Testis (tissue), 2 donors: ENCODE data around the gene MRPL28.

Experiments
- POLR2A ChIP-seq: fragments of 450-650 bp; IDR thresholded peaks from one replicate; pipeline ENCODE4 v1.6.1; 2017; ENCODE audit warnings: antibody characterized with exemption, mild to moderate bottlenecking, moderate library complexity
- TF ChIP-seq, protein P1 (sequence below), 3 experiments: fragments of 450-650 bp in 2 of 3; fragments of 200-600 bp in 1 of 3; sonication (generic) in 1 of 3; IDR thresholded peaks; one replicate each; pipeline ENCODE4 v1.5.1; 2016 to 2019; ENCODE audit warnings: antibody characterized with exemption in 3 of 3, mild to moderate bottlenecking in 2 of 3, moderate library complexity in 1 of 3

DNA sequence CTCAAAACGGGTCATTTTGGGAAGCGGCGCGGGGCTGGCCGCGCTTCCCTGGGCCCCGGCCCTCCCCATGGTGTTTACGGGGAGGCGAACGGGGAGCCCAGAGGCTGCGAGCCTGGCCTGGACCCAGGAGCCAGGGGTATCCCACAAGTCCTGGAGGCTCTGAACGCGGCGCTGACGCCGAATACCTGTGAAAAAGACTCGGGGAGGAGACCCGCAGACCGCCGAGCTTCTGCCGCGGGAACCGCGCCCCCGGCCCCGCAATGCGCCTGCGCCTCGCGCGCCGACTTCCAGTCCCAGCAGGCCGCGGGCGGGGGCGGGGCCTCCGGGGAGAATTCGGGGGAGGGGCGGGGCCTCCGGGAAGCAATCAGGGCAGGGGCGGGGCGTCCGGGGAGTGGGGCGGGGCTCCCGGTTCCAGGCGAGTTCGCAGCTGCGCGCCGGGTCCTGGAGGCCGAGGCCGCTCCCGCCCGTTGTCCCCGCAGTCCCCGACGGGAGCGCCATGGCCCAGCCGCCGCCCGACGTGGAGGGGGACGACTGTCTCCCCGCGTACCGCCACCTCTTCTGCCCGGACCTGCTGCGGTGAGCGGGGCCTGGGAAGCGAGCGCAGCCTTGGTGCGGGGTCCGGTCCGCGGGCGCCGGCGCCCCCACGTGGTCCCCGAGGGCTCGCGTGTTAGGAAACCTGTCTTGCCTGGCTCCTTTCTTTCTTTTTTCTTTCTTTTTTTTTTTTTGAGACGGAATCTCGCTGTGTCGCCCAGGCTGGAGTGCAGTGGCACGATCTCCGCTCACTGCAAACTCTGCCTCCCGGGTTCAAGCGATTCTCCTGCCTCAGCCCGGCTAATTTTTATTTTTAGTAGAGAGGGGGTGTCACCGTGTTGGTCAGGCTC is 31.4 kb upstream of the MRPL28 start, which contains the start of gene DECR2:
- TF ChIP-seq POLR2A, result peak; percentile 81
- TF ChIP-seq, protein P1, sequence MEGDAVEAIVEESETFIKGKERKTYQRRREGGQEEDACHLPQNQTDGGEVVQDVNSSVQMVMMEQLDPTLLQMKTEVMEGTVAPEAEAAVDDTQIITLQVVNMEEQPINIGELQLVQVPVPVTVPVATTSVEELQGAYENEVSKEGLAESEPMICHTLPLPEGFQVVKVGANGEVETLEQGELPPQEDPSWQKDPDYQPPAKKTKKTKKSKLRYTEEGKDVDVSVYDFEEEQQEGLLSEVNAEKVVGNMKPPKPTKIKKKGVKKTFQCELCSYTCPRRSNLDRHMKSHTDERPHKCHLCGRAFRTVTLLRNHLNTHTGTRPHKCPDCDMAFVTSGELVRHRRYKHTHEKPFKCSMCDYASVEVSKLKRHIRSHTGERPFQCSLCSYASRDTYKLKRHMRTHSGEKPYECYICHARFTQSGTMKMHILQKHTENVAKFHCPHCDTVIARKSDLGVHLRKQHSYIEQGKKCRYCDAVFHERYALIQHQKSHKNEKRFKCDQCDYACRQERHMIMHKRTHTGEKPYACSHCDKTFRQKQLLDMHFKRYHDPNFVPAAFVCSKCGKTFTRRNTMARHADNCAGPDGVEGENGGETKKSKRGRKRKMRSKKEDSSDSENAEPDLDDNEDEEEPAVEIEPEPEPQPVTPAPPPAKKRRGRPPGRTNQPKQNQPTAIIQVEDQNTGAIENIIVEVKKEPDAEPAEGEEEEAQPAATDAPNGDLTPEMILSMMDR (IDR thresholded peaks at IDR 0.05), result peak in 2 of 3 experiments; percentile 38 to 40
